ENCODE measurements around the gene MRPL14.

Gene MRPL14

GRCh38 chr6:44122801-44123200 is 4.5 kb downstream of the MRPL14 start:
- no peak for DNase-seq (ENCODE audit: low spot score)

GRCh38 chr6:44120692-44121443 is 6.4 kb downstream of the MRPL14 start:
- no peak for DNase-seq (ENCODE audit: low spot score)

- no peak for DNase-seq (ENCODE audit: low spot score)
Observed at GRCh38 chr6:44119704-44120262, 7.5 kb downstream of the MRPL14 start.

DNA sequence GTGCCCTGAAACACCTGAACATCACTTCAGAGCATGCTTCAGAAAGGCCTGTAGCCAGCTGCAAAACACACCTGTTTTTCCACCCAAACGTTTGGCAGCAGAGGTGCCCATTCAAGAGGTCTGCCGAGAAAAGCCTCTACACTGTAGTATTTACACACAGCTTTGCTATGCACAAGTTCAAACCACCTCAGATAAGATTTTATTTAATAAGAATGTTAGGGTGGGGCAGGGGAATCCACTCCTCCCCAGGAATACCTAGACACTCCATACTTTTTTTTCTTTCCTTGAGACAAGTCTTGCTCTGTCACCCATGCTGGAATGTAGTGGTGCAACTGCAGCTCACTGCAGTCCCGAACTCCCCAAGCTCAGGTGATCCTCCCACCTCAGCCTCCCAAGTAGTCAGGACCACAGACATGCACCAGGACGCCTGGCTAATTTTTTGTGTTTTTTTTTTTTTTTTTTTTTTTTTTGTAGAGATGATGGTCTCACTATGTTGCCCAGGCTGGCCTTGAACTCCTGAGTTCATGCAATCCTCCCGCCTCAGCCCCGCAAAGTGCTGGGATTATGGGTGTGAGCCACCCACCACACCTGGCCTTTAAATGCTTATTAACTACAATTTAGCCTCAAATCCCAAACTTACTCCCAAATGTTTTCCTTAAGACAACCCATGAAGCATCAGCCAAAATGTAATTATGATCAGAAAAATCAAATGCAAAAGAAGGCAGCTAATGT is 9.7 kb downstream of the MRPL14 start:
- DNase-seq (ENCODE audit: low spot score) = no peak

- DNase-seq (ENCODE audit: low spot score) = peak; percentile 81
Observed at GRCh38 chr6:44116641-44117382, 10.4 kb downstream of the MRPL14 start.

DNA sequence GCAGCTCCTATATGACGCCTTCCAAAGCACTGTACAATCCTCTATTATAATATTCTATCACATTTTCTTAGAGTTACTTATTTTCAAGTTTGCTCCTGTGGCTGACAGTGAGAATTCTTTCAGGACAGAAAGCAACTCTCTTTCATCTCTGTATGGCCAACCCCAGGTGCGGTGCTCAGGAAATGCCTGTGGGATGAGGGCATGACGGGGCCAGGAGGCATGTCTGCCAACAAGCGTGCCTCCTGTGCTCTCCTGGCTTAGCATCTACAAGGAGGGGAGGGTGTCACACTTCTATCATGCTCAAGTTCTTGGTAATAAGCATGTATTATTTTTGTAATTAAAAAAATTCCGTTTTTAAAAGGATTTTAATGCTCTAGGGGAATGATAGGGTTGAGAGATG is 11.4 kb downstream of the MRPL14 start:
- DNase-seq (ENCODE audit: low spot score) = no peak

DNA sequence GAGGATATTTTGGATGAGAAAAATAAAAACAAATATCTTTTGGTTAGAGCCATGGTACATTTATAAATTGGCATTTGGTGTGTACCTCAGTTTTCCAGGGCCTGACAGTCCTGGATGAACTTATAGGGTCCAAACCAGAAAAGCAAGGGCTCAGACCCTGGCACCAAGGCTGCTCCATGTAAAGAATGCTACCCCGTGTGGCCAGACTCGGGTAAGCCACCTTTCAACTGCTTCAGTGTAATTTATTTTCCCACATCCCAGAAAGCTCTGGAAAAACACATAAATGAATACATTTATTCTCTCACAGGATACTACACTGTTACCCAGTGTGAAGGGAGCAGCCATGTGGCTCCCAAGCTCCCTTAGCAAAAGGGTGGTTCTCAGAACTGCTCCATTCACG is 13.8 kb downstream of the MRPL14 start:
- DNase-seq (ENCODE audit: low spot score) = no peak

GRCh38 chr6:44111434-44112417 is 15.5 kb downstream of the MRPL14 start:
- no peak for DNase-seq (ENCODE audit: low spot score)

DNA sequence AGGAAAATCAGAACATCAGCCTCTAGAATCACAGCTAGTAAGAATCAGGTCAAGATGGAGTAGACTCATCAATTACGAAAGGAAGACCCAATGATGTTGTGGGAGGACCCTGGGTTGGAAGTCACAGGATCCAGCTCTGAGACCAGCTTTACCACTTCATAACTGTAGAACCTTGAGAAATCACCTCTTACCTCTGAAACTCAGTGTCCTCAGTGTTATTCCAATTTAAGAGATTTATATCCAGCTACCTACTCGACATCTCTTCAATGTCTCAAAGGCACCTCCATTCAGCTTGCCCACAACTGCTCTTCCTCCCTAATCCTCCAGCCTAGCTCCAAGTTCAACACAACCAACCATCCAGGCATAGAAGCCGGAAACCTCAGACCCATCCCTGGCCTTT is 16.3 kb downstream of the MRPL14 start:
- no peak for DNase-seq (ENCODE audit: low spot score)

DNA sequence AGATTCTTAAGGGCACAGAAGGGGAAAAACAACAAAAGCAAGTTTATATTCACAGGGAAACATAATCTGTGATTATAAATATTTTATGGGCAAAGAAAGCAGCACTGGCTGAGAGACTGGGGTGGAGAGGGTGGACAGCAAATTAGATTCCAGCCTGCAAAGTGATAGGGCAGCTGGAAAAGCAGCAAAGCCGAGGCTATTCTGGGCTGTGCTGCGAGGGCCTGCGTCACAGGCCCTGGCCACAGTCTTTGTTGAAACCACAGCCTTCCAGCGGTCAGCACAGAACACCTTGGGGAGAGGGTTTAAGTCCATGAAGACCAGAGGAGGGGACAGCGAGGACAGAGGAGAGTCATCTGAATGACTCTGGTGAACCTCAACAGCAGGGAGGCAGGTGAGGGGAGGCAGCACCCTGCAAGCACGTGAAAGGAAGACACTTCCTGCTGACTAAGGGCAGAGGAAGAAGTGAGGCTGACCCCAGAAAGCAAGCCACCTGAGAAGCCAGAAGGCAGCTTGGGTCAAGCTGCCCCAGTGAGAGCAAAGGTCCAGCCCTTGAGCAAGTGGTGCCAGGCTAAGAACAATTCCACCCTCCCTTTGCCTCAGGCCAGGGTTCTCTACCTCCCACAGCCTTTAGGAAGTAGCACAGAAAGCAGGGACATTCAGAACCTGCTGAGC is 17.1 kb downstream of the MRPL14 start:
- DNase-seq (ENCODE audit: low spot score) = no peak

GRCh38 chr6:44109212-44109611 is 18.0 kb downstream of the MRPL14 start:
- no peak for DNase-seq (ENCODE audit: low spot score)

GRCh38 chr6:44108471-44108870 is 18.8 kb downstream of the MRPL14 start:
- DNase-seq (ENCODE audit: low spot score) = no peak

GRCh38 chr6:44107017-44107416 is 20.2 kb downstream of the MRPL14 start:
- DNase-seq (ENCODE audit: low spot score) = no peak

DNA sequence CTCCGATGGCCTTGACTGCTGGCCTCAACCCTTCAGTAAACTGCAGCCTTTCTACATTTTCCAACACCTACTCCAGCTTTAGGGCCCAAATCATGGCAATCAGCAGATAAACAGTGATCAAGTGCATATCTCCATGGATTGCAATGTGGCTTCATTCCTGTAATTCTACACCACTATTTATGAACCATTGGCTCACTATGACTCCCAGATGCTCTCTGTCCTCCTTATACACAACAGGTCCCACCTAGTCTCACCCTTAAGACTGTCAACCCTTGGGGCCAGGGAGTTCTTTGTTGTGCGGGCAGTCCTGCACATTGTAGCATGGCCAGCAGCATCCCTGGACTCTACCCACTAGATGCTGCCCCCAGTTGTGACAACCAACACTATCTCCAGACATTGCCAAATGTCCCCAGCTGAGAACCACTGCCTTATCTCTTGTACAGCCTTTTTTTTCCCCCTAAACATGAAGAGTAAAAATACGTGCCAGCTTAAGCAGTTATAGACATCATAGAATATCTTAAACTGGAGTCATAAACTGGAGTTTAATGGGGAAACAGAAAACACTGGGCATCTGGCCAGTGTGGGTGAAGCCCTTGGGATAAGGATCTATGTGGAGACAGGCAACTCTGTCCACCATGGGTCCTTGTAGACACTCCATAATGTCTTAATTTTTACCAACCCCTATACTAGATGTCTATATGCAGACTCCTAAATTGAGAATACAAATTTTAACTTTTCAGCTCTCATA is 21.1 kb downstream of the MRPL14 start:
- no peak for DNase-seq (ENCODE audit: low spot score)

DNA sequence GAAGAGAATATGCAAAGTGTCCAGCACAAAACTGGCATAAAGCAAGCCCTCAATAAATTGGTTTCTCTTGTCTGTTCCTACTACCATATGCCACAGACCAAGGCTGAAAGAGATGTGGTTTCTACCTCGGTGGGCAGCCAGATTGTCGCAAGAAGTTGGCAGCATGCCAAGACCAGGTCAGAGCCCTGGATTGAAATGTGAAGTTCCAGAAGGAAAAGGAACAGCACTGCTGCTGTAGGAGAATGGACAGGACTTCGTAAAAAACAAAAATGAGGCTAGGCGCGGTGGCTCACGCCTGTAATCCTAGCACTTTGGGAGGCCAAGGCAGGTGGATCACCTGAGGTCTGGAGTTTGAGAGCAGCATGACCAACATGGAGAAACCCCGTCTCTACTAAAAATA is 22.1 kb downstream of the MRPL14 start:
- DNase-seq (ENCODE audit: low spot score) = no peak

GRCh38 chr6:44104481-44105021 is 22.7 kb downstream of the MRPL14 start:
- no peak for DNase-seq (ENCODE audit: low spot score)

DNA sequence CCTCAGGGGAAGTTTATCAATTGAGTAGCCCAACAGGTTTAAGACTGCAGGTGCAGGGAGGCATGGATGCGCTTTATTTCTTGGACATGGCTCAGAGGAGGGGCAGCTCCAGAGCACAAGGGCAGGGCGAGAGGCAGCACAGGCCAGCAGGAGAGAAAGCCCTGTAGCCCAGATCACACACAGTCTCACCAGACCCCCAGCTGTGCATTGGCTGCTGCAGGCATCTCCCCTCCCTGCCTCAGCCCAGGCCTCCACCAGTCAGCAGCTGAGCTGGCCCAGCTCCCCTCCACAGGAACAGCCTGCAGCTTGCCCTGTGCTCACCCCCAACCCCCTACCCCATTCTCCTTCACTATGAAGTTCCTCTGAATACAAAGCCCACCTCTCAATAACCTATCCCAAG is 24.7 kb downstream of the MRPL14 start:
- DNase-seq (ENCODE audit: low spot score) = no peak

- no peak for DNase-seq (ENCODE audit: low spot score)
Observed at GRCh38 chr6:44101832-44102231, 25.4 kb downstream of the MRPL14 start.

DNA sequence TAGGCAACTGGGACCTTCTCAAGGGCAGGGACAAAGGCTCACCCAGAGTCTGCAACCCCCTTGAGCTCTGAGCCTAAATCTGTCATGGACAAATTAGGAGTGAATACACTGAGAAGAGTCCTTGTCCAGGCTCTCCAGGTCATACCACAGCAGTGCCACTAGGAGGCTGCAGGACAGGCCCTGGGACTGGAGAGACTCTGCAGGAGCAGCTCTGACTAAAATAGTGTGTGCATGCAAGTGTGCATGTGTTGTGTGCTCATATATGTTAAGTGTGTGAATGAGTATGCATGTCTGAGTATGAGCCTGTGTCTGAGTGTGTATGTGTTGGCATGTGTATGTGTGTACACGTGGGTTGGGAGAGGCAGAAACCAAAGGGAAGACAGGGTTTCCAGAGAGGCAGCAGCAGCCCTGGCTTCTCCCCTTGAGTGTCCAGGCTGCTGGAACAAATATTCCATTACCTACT is 27.1 kb downstream of the MRPL14 start:
- DNase-seq (ENCODE audit: low spot score) = peak; percentile 69

GRCh38 chr6:44099192-44099591 is 28.1 kb downstream of the MRPL14 start:
- no peak for DNase-seq (ENCODE audit: low spot score)
